IMR-90 (cell line): ENCODE measurements around the gene UBALD1.

Experiments
- BHLHE40 ChIP-seq: fragments of 150-350 bp; IDR thresholded peaks from 2 replicates; pipeline ENCODE4 v1.6.1; 2016; ENCODE audit warnings: mild to moderate bottlenecking, low read depth, low read length
- CEBPB ChIP-seq: IDR thresholded peaks from 2 replicates; pipeline ENCODE4 v1.6.1; 2012; ENCODE audit warnings: low read depth, low read length, improper control_type of control experiment
- CHD1 ChIP-seq: IDR thresholded peaks from 2 replicates; pipeline ENCODE4 v1.6.1; 2012; ENCODE audit warnings: low read depth, low read length, improper control_type of control experiment
- FOS ChIP-seq: fragments of 150-350 bp; IDR thresholded peaks from 2 replicates; pipeline ENCODE4 v1.6.1; 2016; ENCODE audit warnings: low read depth, low read length
- MAFK ChIP-seq: IDR thresholded peaks from 2 replicates; pipeline ENCODE4 v1.6.1; 2012; ENCODE audit warnings: low read depth, low read length, improper control_type of control experiment
- MAZ ChIP-seq: IDR thresholded peaks from 2 replicates; pipeline ENCODE4 v1.6.1; 2012; ENCODE audit warnings: low read depth, mild to moderate bottlenecking, low read length, improper control_type of control experiment, moderate library complexity, borderline replicate concordance
- MXI1 ChIP-seq: IDR thresholded peaks from 2 replicates; pipeline ENCODE4 v1.6.1; 2012; ENCODE audit warnings: low read depth, mild to moderate bottlenecking, low read length, moderate library complexity, borderline replicate concordance
- NFE2L2 ChIP-seq: fragments of 150-350 bp; IDR thresholded peaks from 2 replicates; pipeline ENCODE4 v1.6.1; 2016; ENCODE audit warnings: low read depth, mild to moderate bottlenecking, low read length
- POLR2A ChIP-seq: IDR thresholded peaks from 2 replicates; pipeline ENCODE4 v1.6.1; 2012; ENCODE audit warnings: mild to moderate bottlenecking, low read depth, low read length
- RCOR1 ChIP-seq: IDR thresholded peaks from 2 replicates; pipeline ENCODE4 v1.6.1; 2012; ENCODE audit warnings: mild to moderate bottlenecking, low read length, improper control_type of control experiment; ENCODE audit not compliant: insufficient replicate concordance
- RFX5 ChIP-seq: IDR thresholded peaks from 2 replicates; pipeline ENCODE4 v1.8.0; 2012; ENCODE audit warnings: low read depth, mild to moderate bottlenecking, low read length, moderate library complexity
- SMC3 ChIP-seq: fragments of 150-350 bp; IDR thresholded peaks from 2 replicates; pipeline ENCODE4 v1.6.1; 2016; ENCODE audit warnings: low read depth, mild to moderate bottlenecking, antibody characterized with exemption, low read length, moderate library complexity
- TF ChIP-seq, protein P1 (sequence below): conservative IDR thresholded peaks from 2 replicates; pipeline ENCODE4 v1.5.1; 2012; ENCODE audit warnings: mild to moderate bottlenecking, low read depth, low read length, improper control_type of control experiment
- TF ChIP-seq, protein P2 (sequence below): fragments of 150-350 bp; IDR thresholded peaks from 2 replicates; pipeline ENCODE4 v1.6.1; 2016; ENCODE audit warnings: low read depth, mild to moderate bottlenecking, low read length, moderate library complexity, borderline replicate concordance

DNA sequence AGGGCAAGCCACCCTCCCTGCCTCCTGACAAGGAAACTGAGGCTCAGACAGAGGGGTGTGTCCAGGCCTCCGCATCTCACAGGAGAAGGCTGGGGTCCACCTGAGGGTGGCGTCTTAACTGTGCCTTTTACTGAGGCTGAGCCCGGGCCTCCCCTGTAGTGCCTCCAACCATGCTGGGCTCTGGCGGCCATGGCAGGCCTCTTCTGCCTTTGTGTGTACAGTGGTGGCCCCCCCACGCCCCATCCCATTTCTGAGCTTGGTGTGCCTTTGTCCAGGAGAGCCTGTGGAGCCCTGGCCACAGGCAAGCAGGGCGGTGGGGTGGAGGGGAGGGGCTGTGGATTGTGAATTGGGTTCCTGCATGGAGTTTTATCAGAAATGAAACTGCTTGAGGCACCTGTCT is 41.1 kb upstream of the UBALD1 start:
- TF ChIP-seq, protein P1, sequence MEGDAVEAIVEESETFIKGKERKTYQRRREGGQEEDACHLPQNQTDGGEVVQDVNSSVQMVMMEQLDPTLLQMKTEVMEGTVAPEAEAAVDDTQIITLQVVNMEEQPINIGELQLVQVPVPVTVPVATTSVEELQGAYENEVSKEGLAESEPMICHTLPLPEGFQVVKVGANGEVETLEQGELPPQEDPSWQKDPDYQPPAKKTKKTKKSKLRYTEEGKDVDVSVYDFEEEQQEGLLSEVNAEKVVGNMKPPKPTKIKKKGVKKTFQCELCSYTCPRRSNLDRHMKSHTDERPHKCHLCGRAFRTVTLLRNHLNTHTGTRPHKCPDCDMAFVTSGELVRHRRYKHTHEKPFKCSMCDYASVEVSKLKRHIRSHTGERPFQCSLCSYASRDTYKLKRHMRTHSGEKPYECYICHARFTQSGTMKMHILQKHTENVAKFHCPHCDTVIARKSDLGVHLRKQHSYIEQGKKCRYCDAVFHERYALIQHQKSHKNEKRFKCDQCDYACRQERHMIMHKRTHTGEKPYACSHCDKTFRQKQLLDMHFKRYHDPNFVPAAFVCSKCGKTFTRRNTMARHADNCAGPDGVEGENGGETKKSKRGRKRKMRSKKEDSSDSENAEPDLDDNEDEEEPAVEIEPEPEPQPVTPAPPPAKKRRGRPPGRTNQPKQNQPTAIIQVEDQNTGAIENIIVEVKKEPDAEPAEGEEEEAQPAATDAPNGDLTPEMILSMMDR = no peak
- TF ChIP-seq POLR2A = no peak
- TF ChIP-seq BHLHE40 = no peak
- TF ChIP-seq MAZ = no peak
- TF ChIP-seq MAFK = no peak
- TF ChIP-seq NFE2L2 = no peak
- TF ChIP-seq SMC3 = no peak
- TF ChIP-seq CHD1 = no peak
- TF ChIP-seq, protein P2, sequence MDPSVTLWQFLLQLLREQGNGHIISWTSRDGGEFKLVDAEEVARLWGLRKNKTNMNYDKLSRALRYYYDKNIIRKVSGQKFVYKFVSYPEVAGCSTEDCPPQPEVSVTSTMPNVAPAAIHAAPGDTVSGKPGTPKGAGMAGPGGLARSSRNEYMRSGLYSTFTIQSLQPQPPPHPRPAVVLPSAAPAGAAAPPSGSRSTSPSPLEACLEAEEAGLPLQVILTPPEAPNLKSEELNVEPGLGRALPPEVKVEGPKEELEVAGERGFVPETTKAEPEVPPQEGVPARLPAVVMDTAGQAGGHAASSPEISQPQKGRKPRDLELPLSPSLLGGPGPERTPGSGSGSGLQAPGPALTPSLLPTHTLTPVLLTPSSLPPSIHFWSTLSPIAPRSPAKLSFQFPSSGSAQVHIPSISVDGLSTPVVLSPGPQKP = no peak
- TF ChIP-seq CEBPB = no peak
- no peak for TF ChIP-seq RFX5
- TF ChIP-seq MXI1 = no peak
- TF ChIP-seq RCOR1 = no peak
- TF ChIP-seq FOS = no peak
